GM19372 (cell line): ENCODE results near the gene PIP5K1B.

ENCODE experiments used
- ATAC-seq: cut with Tn5 transposase; IDR thresholded peaks from one replicate; pipeline ENCODE4 v1.9.1; 2021; ENCODE audit warnings: mild to moderate bottlenecking, low read depth, moderate library complexity; ENCODE audit not compliant: unreplicated experiment

Gene PIP5K1B

GRCh38 chr9:68706363-68707201, 1.5 kb downstream of the PIP5K1B start:
- ATAC-seq = peak; percentile 25

GRCh38 chr9:68707801-68708488, 2.9 kb downstream of the PIP5K1B start:
- ATAC-seq = no peak

GRCh38 chr9:68708513-68708912, 3.5 kb downstream of the PIP5K1B start:
- ATAC-seq = no peak

GRCh38 chr9:68709291-68710110, 4.5 kb downstream of the PIP5K1B start:
- ATAC-seq = no peak

- ATAC-seq = no peak
Measured at GRCh38 chr9:68710111-68710471, 5.1 kb downstream of the PIP5K1B start.

GRCh38 chr9:68711281-68711680, 6.2 kb downstream of the PIP5K1B start:
- ATAC-seq = no peak

GRCh38 chr9:68711932-68712331, 6.9 kb downstream of the PIP5K1B start:
- ATAC-seq = no peak

GRCh38 chr9:68714416-68715180, 9.6 kb downstream of the PIP5K1B start:
- ATAC-seq = no peak

- ATAC-seq = no peak
Measured at GRCh38 chr9:68715181-68715456, 10.1 kb downstream of the PIP5K1B start.

GRCh38 chr9:68717552-68718443, 12.8 kb downstream of the PIP5K1B start:
- no peak for ATAC-seq

GRCh38 chr9:68719847-68720246, 14.8 kb downstream of the PIP5K1B start:
- no peak for ATAC-seq

GRCh38 chr9:68720656-68721313, 15.7 kb downstream of the PIP5K1B start:
- ATAC-seq = no peak

- no peak for ATAC-seq
Measured at GRCh38 chr9:68721666-68722330, 16.8 kb downstream of the PIP5K1B start.

GRCh38 chr9:68725070-68725469, 20.0 kb downstream of the PIP5K1B start:
- no peak for ATAC-seq

GRCh38 chr9:68726489-68726888, 21.4 kb downstream of the PIP5K1B start:
- no peak for ATAC-seq

- no peak for ATAC-seq
Measured at GRCh38 chr9:68727636-68728035, 22.6 kb downstream of the PIP5K1B start.

GRCh38 chr9:68728731-68729130, 23.7 kb downstream of the PIP5K1B start:
- ATAC-seq = no peak

GRCh38 chr9:68730570-68731235, 25.7 kb downstream of the PIP5K1B start:
- ATAC-seq = no peak
